CD4-positive, alpha-beta T cell treated with Interleukin-17A for 4 hours (primary cell): ENCODE data around the gene CCDC73.
"Not testable (repeated sequence)": the region's sequence is repeated elsewhere in the genome, so short reads cannot be mapped to it uniquely, and the experiment has no call there.

Experiments used
- DNase-seq: peaks from one replicate; pipeline ENCODE4 v3.0.0-alpha.2; 2020; ENCODE audit warnings: mixed read lengths

The CCDC73 gene

DNA sequence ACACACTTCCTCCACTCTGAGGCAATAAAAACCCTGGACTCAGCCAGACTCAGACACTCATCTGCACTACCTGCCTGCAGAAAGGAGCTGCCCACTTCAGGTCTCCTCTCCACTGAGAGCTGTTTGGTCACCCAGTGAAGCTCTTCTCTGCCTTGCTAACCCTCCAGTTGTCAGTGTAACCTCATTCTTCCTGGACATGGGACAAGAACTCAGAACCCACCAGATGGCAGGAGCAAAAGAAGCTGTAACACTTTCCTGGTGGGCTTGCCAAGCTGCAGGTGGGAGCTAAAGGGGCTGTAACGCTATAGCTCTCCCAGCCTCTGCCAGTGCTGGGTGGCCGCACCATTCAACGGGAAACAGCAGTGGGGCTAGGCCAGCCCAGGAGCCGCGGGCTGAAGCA is 89.7 kb downstream of the CCDC73 start:
- no peak for DNase-seq

DNA sequence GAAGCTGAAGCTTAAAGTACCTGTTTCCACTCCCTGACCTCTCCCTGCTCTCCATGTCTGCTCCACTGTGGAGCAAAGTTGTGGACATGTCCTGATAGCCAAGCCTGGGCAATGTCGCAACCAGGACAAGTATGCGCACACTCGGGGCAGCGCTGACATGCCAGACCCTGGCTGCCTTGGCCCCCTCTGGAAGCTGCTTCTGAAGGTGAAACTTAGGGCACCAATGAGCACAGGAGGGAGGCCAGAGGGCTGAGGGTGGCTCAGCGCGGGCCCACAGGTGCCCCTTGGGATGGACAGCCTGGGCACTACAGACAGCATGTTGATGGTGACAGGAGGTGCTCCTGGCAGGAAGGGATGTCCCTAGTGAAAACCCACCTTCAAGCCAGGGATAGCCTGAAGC is 90.2 kb downstream of the CCDC73 start:
- DNase-seq: no peak

- no peak for DNase-seq
These were observed 92.8 kb downstream of the CCDC73 start for GRCh38 chr11:32701616-32702015.

- no peak for DNase-seq
These were observed 95.9 kb downstream of the CCDC73 start for GRCh38 chr11:32698579-32698978.

- no peak for DNase-seq
These were observed 123.4 kb downstream of the CCDC73 start for GRCh38 chr11:32671051-32671450.

GRCh38 chr11:32659672-32660071 is 134.8 kb downstream of the CCDC73 start:
- DNase-seq: no peak

GRCh38 chr11:32658639-32659406 is 135.6 kb downstream of the CCDC73 start:
- no peak for DNase-seq

- no peak for DNase-seq
These were observed 150.9 kb downstream of the CCDC73 start for GRCh38 chr11:32643526-32643925.

DNA sequence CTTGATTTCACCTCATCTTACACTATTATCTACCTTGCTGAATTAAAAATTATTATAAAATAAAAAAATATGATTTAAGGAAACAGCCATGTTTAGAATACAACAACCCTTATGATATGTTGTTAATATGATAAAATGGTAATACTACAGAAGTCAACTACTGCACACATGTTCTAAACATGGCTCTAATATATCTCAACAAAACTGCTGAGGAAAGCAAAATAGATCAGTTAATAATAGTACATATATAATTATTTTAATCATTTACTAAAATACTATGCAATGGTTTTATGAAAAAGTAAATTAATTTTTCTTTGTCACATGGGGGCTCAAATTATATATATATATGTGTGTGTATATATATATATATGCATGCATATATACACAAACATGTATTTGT is 153.1 kb downstream of the CCDC73 start:
- no peak for DNase-seq

DNA sequence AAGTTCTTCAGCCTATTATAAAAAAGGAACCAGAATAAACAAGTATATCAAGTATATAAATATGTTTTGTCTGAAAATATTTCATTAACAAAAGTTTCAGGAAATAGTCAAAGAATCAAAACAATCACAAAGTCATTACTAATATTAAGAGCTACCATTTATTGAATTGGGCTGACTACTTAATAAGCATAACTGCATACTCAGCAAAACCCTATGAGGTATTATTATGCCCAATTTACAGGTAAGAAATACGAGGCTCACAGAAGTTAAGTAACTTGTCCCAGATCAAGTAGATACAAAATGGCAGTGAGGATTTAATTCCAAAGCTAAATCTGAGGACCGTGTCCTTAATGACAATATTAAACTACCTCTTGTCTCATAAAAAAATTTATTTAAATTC is 158.6 kb downstream of the CCDC73 start:
- DNase-seq: no peak

GRCh38 chr11:32630844-32631243 is 163.6 kb downstream of the CCDC73 start:
- no peak for DNase-seq

GRCh38 chr11:32616903-32617302 is 177.6 kb downstream of the CCDC73 start:
- DNase-seq: no peak

DNA sequence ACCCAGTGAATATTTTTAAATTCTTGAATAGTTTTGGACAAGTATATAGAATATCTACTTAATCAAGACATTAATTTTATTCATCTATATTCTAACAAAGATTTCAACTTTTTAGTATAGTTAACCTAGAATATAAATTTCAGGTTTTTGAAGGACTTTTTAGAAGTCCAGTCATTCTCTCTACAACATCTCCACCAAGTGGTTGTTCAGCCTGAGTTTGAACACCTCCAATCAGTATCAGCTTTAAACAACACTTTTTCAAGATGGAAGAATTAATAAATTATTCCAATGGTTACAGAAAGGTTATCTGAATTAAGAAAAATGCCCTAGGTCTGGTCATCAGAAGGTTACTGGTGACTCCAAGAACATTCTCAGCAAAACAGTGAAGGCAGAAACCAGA is 179.0 kb downstream of the CCDC73 start:
- DNase-seq: no peak

DNA sequence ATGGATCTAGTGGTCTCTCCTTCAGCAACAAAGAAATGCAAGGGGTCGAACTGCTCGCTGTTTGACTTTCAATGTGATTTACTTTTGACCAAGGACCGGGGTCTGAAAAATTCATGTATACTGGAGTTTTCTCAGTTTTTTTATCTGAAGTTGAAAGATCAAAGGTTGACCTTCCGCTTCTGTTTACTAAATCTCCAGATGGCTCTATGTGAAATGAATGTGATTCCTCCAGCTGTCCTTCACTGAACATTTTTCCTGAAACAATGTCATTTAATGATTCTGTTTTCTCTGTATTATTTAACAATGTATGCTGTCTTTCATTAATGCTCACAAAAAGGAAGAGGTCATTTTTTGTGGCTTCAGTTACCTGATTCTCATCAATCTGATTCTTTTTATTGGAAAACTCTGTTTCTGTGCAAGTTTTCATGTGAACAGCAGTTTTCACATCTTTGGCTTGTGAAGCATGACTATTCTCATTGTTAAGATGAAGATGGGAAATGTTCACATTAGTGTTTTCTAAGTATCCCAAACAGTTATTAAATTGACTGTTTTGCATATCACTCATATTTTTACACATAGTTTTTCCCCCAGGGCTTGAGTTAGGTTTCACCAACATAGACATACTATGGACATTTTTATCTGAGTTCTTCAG is 180.8 kb downstream of the CCDC73 start:
- DNase-seq: no peak

DNA sequence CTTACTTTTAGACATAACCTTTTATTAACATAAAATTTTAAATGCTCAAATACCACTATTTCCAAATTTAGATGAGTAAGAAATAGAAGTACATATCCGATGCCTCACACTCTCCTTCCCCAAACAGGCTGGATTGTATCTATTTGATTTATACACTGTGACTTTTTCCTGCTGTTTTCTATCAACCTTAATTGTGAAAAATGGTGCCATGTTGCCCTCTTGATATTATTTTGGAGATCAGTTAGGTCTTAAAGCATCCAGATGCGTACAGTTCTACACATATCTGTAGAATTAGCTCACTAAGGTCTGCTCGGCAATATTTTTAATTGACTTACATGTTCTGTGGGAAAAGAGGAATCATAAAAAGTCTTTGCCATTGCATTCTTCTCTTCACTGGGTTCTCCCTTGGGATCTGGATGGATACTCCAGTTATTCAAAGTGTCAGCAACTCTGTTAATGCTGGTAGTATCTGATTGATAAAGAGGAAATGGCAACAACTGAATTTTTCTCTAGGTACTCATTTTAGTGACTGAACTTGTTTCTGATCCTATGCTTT is 183.6 kb downstream of the CCDC73 start:
- DNase-seq: no peak

GRCh38 chr11:32608826-32609225 is 185.6 kb downstream of the CCDC73 start:
- DNase-seq: not testable (repeated sequence)

DNA sequence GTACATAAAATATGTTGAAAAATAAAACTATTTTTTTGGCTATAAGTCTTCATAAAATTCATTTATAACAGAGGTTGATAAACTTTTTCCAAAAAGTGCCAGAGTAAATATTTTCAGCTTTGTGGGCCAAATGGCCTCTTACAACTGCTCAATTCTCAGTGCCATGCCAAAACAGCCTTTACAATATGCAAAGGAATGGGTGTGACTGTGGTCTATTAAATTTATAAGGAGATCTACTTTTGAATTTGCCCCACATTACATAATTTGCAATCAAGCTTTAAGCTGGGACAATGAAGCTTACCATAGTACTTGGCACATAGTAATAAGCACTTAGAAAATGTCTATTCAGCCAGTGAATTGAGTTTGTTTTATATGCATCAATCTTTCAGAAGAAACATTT is 188.2 kb downstream of the CCDC73 start:
- no peak for DNase-seq

GRCh38 chr11:32602657-32603415 is 191.6 kb downstream of the CCDC73 start:
- DNase-seq: no peak

GRCh38 chr11:32597921-32598320 is 196.5 kb downstream of the CCDC73 start:
- DNase-seq: no peak

GRCh38 chr11:32596114-32596513 is 198.3 kb downstream of the CCDC73 start:
- DNase-seq: not testable (repeated sequence)

DNA sequence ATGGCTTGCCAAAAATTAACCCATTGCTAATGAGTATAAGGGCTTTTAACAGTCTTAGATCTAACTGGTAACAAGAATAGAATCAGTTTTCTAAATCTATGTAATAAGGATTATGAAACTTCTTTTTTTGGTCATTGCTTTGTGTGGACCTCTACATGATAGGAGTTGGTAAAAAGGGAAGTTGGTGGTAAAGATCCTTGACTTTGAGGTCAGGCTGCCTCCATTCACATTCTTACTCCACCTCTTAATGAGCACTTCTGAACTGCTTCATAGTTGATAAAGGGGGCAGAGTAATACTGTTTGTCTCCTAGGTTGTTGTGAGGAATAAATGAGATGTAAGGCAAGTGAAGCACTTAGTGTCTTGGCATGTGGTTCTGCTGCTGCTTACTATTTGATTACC is 200.2 kb downstream of the CCDC73 start:
- no peak for DNase-seq

DNA sequence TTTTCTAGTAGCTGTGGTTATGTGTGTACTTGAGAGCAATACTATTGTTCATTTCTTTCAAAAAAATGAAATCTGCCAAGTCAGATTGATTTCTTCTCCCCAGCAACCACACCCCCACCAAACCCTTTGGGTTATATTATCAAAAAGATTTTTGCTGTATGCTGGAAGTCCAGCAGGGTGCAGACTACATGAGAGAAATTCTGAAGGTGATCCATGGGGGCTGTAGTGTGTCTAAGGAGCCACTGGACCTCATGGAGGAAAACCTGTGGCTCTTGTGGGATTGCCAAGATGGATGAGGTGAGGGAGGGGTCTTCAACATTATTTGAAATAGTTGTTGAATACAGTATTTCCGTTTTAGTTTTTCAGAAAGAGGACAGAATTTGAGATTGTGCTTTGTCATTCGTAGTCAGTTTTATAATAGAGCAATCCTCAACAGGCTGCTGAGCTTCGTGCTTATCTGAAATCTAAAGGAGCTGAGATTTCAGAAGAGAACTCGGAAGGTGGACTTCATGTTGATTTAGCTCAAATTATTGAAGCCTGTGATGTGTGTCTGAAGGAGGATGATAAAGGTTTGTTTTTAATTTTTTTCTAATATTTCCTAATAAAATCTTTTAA is 207.8 kb downstream of the CCDC73 start:
- DNase-seq: no peak

- no peak for DNase-seq
These were observed 209.5 kb downstream of the CCDC73 start for GRCh38 chr11:32584921-32585320.
